AG10803 (cell line): ENCODE data around the gene PALD1.

Source experiments
- DNase-seq: peaks from one replicate; pipeline ENCODE4 v3.0.0; 2010; ENCODE audit warnings: low read depth
- H3K4me3 ChIP-seq: 2 replicates; pipeline ENCODE4 v1.5.1; 2011; ENCODE audit warnings: mild to moderate bottlenecking, low read length, control low read depth
- TF ChIP-seq, protein P1 (sequence below): conservative IDR thresholded peaks from 2 replicates; pipeline ENCODE4 v1.5.1; 2011; ENCODE audit warnings: mild to moderate bottlenecking, low read length, control low read depth, inconsistent platforms

PALD1 gene

DNA sequence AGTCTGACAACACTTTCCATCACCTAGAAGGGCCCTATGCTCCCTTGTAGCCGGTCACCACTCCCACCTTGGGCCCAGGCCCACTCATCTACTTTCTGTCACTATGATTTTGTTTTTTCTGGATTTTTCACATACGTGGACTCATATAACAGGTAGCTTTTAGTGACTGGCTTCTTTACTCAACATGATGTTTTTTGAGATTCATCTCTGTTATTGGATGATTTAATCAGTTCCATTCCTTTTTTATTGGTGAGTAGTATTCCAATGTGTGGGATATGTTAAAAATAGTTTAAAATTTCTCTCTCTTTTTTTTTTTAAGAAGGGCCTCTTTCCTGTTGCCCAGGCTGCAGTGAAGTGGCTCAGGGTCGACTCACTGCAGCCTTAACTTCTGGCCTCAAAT, 9.3 kb downstream of the PALD1 start:
- TF ChIP-seq, protein P1, sequence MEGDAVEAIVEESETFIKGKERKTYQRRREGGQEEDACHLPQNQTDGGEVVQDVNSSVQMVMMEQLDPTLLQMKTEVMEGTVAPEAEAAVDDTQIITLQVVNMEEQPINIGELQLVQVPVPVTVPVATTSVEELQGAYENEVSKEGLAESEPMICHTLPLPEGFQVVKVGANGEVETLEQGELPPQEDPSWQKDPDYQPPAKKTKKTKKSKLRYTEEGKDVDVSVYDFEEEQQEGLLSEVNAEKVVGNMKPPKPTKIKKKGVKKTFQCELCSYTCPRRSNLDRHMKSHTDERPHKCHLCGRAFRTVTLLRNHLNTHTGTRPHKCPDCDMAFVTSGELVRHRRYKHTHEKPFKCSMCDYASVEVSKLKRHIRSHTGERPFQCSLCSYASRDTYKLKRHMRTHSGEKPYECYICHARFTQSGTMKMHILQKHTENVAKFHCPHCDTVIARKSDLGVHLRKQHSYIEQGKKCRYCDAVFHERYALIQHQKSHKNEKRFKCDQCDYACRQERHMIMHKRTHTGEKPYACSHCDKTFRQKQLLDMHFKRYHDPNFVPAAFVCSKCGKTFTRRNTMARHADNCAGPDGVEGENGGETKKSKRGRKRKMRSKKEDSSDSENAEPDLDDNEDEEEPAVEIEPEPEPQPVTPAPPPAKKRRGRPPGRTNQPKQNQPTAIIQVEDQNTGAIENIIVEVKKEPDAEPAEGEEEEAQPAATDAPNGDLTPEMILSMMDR, result no peak
- DNase-seq, result no peak
- no peak overlapping the region for H3K4me3 ChIP-seq

DNA sequence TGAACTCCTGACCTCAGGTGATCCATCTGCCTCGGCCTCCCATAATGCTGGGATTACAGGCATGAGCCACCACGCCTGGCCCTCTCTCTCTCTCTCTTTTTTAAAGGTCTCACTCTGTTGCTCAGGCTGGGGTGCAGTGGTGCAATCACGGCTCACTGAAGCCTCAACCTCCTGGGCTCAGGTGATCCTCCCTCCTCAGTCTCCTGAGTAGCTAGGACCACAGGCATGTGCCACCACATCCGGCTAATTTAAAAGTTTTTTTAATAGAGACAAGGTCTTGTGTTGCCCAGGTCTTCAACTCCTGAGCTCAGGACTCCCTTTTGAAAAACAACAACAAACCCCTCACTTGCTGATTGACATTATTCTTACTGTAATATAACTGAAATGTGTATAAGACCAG, 11.6 kb downstream of the PALD1 start:
- TF ChIP-seq, protein P1, result no peak
- no peak for DNase-seq
- H3K4me3 ChIP-seq, result no peak overlapping the region

DNA sequence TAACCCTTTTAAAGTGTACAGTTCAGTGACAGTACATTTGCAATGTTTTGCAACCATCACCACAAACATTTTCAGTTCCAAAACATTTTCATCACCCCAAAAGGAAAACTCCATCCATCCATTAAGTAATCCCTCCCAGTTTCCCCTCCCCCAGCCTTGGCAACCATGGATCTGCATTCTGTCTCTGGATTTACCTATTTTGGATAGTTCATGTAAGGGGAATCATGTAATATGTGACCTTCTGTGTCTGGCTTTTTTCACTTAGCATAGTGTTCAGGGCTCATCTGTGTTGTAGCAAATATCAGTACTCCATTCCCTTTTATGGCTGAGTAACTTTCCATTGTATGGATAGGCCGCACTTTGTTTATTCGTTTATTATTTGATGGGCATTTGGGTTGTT, 13.0 kb downstream of the PALD1 start:
- H3K4me3 ChIP-seq, result no peak overlapping the region
- no peak for DNase-seq
- TF ChIP-seq, protein P1, result no peak

DNA sequence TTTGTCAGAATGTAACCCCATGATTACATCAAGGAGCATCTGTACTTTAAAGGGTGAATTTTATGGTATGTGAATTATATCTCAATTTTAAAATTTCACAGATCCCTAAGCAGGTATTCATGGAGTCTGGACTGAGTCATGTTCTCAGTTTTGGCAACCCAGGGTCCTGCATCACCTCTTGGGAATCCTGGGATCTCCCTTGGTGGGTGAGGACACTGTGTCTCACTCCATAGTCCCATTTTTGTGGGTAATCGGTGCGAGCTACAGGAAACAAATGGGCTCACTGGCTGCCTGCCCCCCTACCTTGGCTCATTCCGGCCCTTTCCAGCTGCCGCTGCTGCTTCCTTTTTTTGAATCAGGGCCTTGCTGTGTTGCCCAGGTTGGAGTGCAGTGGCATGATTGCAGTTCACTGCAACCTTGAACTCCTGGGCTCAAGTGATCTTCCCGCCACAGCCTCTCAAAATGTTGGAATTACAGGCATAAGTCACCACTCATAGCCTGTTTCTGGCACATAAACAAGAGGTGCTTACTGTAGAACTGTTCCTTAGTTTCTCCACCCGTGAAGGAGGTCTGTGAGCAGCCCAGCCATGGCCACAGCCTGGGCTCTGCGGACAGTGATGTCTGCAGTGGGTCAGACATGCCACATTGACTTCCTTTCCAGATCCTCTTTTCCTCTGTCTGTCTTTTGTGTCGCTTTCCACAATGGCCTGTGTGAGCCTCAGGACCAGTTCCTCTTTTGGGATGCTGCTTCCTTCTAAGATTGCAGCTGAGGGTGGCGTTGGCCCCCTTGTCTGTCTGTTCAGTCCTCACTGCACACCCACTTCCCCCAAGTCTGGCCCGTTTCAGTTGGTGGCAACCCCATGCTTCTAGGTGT, 14.5 kb downstream of the PALD1 start:
- peak; percentile 16 for DNase-seq

DNA sequence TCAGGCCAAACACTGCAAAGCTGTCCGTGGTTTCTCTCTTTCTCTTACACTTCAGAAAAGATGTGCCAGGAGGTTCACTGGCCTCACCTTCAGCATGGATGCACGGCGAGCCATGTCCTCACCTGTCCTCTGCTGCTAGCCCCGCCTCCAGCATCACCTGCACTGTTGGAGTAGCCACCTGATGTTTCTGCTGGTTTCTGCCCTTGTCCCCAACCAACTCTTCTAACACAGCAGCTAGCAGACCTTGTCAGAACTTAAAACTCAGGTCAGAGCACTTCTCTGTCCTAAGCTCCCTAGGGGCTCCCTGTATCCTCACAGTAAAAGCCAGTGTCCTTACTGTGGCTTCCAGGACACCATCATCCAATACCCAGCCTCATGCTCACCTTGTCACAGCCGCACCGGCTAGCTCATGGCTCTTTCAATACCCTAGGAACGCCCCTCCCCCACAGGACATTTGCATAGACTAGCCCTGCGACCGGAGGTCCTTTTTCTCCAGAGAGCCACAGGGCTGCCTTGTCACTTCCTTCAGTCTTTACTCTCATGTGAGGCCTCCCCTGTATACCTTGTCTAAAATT, 15.2 kb downstream of the PALD1 start:
- TF ChIP-seq, protein P1, result no peak
- no peak overlapping the region for H3K4me3 ChIP-seq
- no peak for DNase-seq

More for the DNA sequence above, 14.5 kb downstream of the PALD1 start:
- TF ChIP-seq, protein P1, result no peak
- no peak overlapping the region for H3K4me3 ChIP-seq

DNA sequence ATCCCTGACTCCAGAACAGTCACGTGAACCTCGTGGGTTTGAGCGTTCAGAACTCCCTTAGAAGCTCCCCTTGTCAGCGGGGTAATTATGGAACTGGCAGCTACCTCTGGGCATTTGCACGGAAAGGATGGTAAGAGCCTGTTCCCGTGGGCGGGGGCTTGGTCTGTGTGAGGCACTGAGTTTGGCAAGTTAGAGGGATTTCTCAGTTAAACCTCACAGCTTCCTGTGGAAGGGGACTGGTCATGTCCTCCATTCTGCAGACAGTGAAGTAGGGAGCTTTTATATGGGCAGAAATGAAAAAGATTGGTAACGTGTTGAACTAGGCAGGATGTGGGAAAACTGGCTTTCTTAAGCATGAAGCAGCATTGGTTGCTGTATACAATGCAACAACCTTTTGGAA, 16.0 kb downstream of the PALD1 start:
- TF ChIP-seq, protein P1, result no peak
- DNase-seq, result no peak
- H3K4me3 ChIP-seq, result no peak overlapping the region

DNA sequence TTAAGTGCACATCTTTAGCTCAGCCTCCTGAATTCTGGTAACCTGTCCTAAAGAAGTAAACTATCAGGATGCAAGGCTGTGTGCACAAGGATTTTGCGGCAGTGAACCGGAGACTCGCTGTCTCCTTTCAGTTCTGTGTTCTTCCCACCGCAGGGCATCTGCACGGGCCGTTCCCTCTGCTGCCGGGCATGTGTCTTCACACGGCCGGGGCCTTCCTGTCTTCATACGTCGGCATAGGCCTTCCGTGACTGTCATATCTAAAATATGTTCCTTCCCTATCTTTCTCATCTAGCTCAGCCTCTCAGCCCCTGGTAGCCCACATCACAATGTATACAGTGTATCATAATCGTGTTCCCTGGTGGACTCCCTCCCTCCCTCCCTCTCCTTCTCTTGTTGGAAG, 16.4 kb downstream of the PALD1 start:
- no peak overlapping the region for H3K4me3 ChIP-seq
- no peak for DNase-seq
- TF ChIP-seq, protein P1, result no peak
